OCI-LY7 (cell line): Measurements from ENCODE around the gene MLKL.

Experiments
- EZH2phosphoT487 ChIP-seq: fragments of 200-600 bp; sonication (generic); IDR thresholded peaks from 2 replicates; pipeline ENCODE4 v1.6.1; 2018; ENCODE audit warnings: low read depth, borderline replicate concordance, mild to moderate bottlenecking, mixed run types, antibody characterized with exemption, low read length, moderate library complexity, mixed read lengths
- TF ChIP-seq, protein P1 (sequence below): fragments of 200-600 bp; sonication (generic); conservative IDR thresholded peaks from 2 replicates; pipeline ENCODE4 v1.5.1; 2014; ENCODE audit warnings: mild to moderate bottlenecking, antibody characterized with exemption, low read length, moderate library complexity, mixed read lengths

DNA sequence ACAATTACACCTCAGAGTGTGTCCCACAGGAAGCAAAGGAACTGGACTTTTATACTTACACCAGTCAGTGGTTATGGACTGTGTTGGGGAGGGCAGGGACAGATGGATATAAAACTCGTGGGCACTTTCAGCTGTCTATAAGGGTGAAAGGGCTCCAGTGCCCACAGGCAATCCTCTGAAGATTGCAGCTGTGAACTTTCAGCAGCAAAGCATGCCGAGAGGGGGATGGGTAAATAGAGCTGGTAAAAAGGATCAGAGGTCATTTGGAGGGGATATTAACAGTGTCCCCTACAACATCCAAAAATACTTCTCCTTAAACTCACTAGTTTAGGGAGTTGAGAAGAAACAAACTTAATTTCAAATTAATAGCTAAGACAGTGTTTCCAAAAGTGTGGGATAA lies 20.7 kb downstream of the MLKL start:
- TF ChIP-seq, protein P1, sequence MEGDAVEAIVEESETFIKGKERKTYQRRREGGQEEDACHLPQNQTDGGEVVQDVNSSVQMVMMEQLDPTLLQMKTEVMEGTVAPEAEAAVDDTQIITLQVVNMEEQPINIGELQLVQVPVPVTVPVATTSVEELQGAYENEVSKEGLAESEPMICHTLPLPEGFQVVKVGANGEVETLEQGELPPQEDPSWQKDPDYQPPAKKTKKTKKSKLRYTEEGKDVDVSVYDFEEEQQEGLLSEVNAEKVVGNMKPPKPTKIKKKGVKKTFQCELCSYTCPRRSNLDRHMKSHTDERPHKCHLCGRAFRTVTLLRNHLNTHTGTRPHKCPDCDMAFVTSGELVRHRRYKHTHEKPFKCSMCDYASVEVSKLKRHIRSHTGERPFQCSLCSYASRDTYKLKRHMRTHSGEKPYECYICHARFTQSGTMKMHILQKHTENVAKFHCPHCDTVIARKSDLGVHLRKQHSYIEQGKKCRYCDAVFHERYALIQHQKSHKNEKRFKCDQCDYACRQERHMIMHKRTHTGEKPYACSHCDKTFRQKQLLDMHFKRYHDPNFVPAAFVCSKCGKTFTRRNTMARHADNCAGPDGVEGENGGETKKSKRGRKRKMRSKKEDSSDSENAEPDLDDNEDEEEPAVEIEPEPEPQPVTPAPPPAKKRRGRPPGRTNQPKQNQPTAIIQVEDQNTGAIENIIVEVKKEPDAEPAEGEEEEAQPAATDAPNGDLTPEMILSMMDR: no peak
- TF ChIP-seq EZH2phosphoT487: no peak
